Thymus (tissue), 11 donors: Measurements from ENCODE around the gene YIPF3. TPM values are rescaled to one million over a fixed set of nuclear protein-coding genes. Genes with fewer than 3 reads are reported as not detected.

ENCODE experiments used
- DNase-seq, 9 donors: peaks; one replicate each; pipeline ENCODE4 v3.0.0-alpha.2; 2013; ENCODE audit warnings: low spot score in 9 of 9, low read depth in 6 of 9, missing footprints in 1 of 9
- H3K27ac ChIP-seq, 2 donors: one replicate each; pipeline ENCODE4 v1.5.1; 2013; ENCODE audit warnings: control low read depth in 1 of 2, low read depth in 1 of 2, low read length in 1 of 2, mild to moderate bottlenecking in 1 of 2, moderate library complexity in 1 of 2
- H3K27me3 ChIP-seq, 2 donors: one replicate each; pipeline ENCODE4 v1.5.1; 2013; ENCODE audit warnings: low read length in 1 of 2; ENCODE audit not compliant: control insufficient read depth in 2 of 2, insufficient read depth in 1 of 2
- H3K36me3 ChIP-seq, 2 donors: one replicate each; pipeline ENCODE4 v1.5.1; 2013; ENCODE audit warnings: low read length in 1 of 2, mild to moderate bottlenecking in 1 of 2, moderate library complexity in 1 of 2; ENCODE audit not compliant: control insufficient read depth in 2 of 2, insufficient read depth in 2 of 2
- H3K4me1 ChIP-seq, 2 donors: one replicate each; pipeline ENCODE4 v1.5.1; 2013; ENCODE audit warnings: low read length in 2 of 2; ENCODE audit not compliant: control insufficient read depth in 2 of 2, insufficient read depth in 2 of 2
- H3K4me3 ChIP-seq, 2 donors: one replicate each; pipeline ENCODE4 v1.5.1; 2013; ENCODE audit warnings: low read length in 2 of 2, control low read depth in 1 of 2, mild to moderate bottlenecking in 1 of 2
- H3K9me3 ChIP-seq, 2 donors: one replicate each; pipeline ENCODE4 v1.5.1; 2013; ENCODE audit warnings: low read length in 1 of 2, mild to moderate bottlenecking in 1 of 2; ENCODE audit not compliant: control insufficient read depth in 2 of 2, insufficient read depth in 1 of 2
- WGBS: extraction: QIAGEN DNeasy Blood & Tissue Kit; methylation state at CpG from one replicate; pipeline ENCODE4 v1.1.7; 2013; 5-methylcytosine and 5-hydroxymethylcytosine counted together
- polyA plus RNA-seq: library from polyadenylated mRNA; stranded (reverse); fragments of 200-250 nt; gene quantifications from one replicate; pipeline ENCODE4 v1.2.3, GENCODE V29; 2013
- total RNA-seq: library from RNA; stranded (reverse); fragments of 120-200 nt; gene quantifications from one replicate; pipeline ENCODE4 v1.2.4, GENCODE V29; 2013
- donor health status: healthy.

YIPF3 gene
- total and polyA plus RNA-seq, 2 donors = 47.1 to 62.0 TPM

DNA sequence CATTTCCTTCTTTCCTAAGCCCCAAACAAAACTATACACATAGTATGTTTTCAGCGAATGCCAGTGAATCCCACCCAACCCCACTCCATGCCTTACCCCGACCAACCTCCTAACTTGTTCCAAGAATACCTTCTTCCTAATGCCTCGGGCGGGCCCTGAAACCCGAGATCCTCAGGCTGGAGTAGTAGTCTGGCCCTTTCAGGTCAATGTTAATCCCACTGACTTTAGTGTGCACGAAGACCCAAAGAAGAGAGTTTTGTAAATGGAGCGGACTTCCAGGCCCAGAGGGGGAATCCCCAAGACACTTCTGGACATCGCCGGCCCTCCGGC lies 394 bp downstream of the YIPF3 start:
- WGBS = 2% methylated on average over 10 of the region's 10 CpGs
- H3K9me3 ChIP-seq = peaks cover 0 to 3% of the 10 kb centered on the region in 2 donors
- peaks cover 15 to 16% of the 10 kb centered on the region in 2 donors for H3K4me1 ChIP-seq
- H3K27ac ChIP-seq = peak overlapping the region; percentile 70 to 86
- H3K36me3 ChIP-seq = peaks cover 50 to 66% of the 10 kb centered on the region in 2 donors
- H3K27me3 ChIP-seq = no peaks in the 10 kb centered on the region
- no peak for DNase-seq
- peak overlapping the region; percentile 94 for H3K4me3 ChIP-seq

DNA sequence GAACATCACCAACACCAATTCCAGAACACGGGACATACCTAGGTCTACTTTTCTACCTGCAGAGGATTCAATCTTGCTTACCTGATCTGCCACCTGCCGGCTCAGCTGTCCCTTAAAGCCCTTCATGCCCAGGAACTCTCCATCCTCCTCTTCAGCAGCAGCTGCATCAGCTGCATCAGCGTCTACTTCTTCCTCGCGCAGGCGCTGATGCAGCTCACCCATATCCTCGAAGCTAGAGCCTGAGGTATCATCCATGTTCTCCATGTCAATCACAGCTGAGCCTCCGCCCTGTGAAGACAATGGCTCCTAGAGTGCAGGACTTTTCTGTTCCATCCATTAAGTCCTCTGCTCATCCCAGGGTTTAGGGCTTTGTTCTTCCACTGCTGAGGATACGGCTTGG lies 918 bp downstream of the YIPF3 start:
- peaks cover 15 to 16% of the 10 kb centered on the region in 2 donors for H3K4me1 ChIP-seq
- H3K36me3 ChIP-seq = peaks cover 46 to 66% of the 10 kb centered on the region in 2 donors
- WGBS = 93% methylated on average over 9 of the region's 9 CpGs
- H3K9me3 ChIP-seq = peaks cover 0 to 3% of the 10 kb centered on the region in 2 donors
- peak overlapping the region; percentile 94 for H3K4me3 ChIP-seq
- H3K27me3 ChIP-seq = peaks cover 0 to 2% of the 10 kb centered on the region in 2 donors
- no peak overlapping the region for H3K27ac ChIP-seq
- DNase-seq = no peak

GRCh38 chr6:43511824-43512415 lies 4.8 kb downstream of the YIPF3 start:
- Histone ChIP-seq H3K27ac (no peak overlapping the region), H3K36me3 (peaks cover 35 to 51% of the 10 kb centered on the region in 2 donors), H3K4me1 (peaks cover 17 to 24% of the 10 kb centered on the region in 2 donors), H3K4me3 (no peak overlapping the region), H3K9me3 (peaks cover 0 to 3% of the 10 kb centered on the region in 2 donors), H3K27me3 (peaks cover 24 to 41% of the 10 kb centered on the region in 2 donors)
- no peak for DNase-seq
- WGBS = 97% methylated on average over 11 of the region's 11 CpGs

DNA sequence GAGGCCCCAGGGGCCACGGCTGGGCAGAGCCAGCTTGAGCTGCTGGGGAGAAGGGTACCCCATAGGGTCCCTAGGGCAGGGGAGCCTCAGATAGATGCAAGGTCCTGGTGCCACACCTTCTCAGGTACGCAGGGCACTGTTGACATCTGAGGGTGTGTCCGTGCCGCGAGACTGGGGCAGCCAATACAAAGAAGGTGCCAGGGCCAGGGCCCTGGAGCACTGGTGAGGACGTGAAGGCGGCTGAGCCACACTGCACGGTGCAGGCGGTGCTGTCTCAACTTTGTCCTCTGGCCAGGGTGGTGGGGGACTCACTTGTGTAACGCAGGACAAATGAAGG lies 5.9 kb downstream of the YIPF3 start:
- peaks cover 11 to 23% of the 10 kb centered on the region in 2 donors for H3K4me1 ChIP-seq
- no peak for DNase-seq
- WGBS = 95% methylated on average over 10 of the region's 10 CpGs
- peaks cover 35 to 52% of the 10 kb centered on the region in 2 donors for H3K36me3 ChIP-seq
- H3K27ac ChIP-seq = no peak overlapping the region
- H3K9me3 ChIP-seq = no peaks in the 10 kb centered on the region
- no peak overlapping the region for H3K4me3 ChIP-seq
- H3K27me3 ChIP-seq = peaks cover 24 to 43% of the 10 kb centered on the region in 2 donors

DNA sequence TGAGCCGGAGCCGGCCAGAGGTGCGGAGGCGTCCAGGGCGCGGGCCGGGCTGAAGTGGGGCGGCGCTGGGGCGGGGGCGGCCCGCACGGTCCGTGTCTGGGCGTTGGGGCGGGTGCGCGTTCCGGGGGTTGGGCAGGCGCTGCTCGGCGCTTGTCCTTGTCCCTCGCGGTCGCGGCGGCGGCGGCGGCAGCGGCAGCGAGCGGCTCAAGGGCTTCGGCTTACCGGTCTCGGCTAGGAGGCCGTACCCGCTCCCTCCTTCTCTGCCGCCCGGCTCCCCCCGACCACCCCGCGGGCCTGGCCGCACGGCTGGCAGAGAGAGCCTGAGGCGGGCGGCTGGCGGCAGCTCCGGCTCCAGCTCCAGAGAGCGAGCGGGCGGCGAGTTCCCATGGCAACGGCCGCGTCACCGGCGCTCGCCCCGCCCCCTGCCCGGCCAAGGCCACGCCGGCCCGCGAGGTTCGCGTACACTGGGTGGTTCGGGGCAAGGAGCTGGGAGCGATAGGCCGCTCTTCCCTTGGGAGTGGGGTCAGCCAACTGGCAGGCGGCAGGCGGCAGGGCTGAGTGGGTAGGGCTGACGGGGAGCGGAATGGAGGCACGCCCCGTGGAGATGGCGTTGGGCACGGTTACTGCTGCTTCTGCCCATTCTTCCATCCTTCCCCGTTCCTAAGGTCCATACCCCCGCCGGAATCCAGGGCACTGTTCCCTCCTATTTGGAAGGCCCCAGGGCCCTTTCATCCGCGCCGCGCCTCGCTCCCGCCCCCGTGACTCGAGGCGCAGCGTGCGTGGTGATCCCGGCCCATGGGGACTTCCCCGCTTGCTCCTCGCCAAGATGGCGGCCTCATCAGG lies 6.5 kb downstream of the YIPF3 start, which contains the start of gene LRRC73:
TSS of gene LRRC73 (minus strand) at position 363 of the 843 bp plus-strand sequence. CDS start 561 bp downstream, outside the sequence.
- DNase-seq = peak in 5 of 9 donors; percentile 22 to 64 (median 49)
- WGBS = 17% methylated on average over 95 of the region's 96 CpGs
- H3K36me3 ChIP-seq = peaks cover 38 to 52% of the 10 kb centered on the region in 2 donors
- H3K4me1 ChIP-seq = peaks cover 5 to 17% of the 10 kb centered on the region in 2 donors
- no peak within 1 kb of the TSS for H3K27ac ChIP-seq
- H3K4me3 ChIP-seq = peak within 1 kb of the TSS in 1 of 2 donors; percentile 57
- H3K27me3 ChIP-seq = peaks cover 24 to 43% of the 10 kb centered on the region in 2 donors
- H3K9me3 ChIP-seq = no peaks in the 10 kb centered on the region

- 11% methylated on average over 69 of the region's 69 CpGs for WGBS
- H3K4me3 ChIP-seq = peak overlapping the region in 1 of 2 donors; percentile 57
- H3K9me3 ChIP-seq = no peaks in the 10 kb centered on the region
- peaks cover 3 to 15% of the 10 kb centered on the region in 2 donors for H3K4me1 ChIP-seq
- peaks cover 44 to 53% of the 10 kb centered on the region in 2 donors for H3K36me3 ChIP-seq
- peaks cover 24 to 43% of the 10 kb centered on the region in 2 donors for H3K27me3 ChIP-seq
- DNase-seq = no peak
- H3K27ac ChIP-seq = no peak overlapping the region
These were observed 7.4 kb downstream of the YIPF3 start for GRCh38 chr6:43509142-43509983.

DNA sequence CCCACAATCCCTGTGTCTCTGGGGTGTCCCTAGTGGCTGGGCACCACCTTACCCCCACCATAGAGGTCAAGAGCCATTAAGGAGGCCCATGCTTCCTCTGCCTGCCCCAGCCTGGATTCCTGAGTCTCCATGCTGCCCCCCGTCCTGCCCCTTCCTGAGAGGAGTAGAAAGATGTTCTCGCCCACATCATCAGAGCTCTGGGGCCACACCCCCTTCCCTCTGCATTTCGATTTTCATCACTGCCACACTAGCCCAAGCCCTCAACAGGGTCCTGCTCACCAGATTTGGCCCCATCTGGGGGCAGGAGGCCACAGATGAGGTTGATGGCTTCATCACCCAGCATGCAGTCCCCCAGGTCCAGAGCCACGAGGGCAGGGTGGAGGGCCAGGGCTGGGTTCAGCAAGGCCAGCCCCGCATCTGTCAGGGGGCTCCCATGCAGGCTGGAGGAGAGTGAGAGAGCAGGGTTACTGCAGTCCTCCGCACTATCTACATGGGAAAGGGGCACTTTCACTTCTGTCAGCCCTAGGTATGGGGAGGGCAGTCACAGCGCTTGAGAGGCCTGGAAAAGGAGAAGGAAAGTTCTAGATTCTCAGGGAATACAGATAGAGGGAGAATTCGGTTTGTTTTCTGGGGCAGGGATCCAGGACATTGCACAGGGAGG lies 8.1 kb downstream of the YIPF3 start:
- no peak for DNase-seq
- Histone ChIP-seq H3K36me3 (peaks cover 43 to 52% of the 10 kb centered on the region in 2 donors), H3K4me3 (no peak overlapping the region), H3K9me3 (no peaks in the 10 kb centered on the region), H3K27me3 (peaks cover 24 to 43% of the 10 kb centered on the region in 2 donors), H3K27ac (no peak overlapping the region), H3K4me1 (peaks cover 3 to 15% of the 10 kb centered on the region in 2 donors)
- WGBS = 86% methylated on average over 8 of the region's 8 CpGs

DNA sequence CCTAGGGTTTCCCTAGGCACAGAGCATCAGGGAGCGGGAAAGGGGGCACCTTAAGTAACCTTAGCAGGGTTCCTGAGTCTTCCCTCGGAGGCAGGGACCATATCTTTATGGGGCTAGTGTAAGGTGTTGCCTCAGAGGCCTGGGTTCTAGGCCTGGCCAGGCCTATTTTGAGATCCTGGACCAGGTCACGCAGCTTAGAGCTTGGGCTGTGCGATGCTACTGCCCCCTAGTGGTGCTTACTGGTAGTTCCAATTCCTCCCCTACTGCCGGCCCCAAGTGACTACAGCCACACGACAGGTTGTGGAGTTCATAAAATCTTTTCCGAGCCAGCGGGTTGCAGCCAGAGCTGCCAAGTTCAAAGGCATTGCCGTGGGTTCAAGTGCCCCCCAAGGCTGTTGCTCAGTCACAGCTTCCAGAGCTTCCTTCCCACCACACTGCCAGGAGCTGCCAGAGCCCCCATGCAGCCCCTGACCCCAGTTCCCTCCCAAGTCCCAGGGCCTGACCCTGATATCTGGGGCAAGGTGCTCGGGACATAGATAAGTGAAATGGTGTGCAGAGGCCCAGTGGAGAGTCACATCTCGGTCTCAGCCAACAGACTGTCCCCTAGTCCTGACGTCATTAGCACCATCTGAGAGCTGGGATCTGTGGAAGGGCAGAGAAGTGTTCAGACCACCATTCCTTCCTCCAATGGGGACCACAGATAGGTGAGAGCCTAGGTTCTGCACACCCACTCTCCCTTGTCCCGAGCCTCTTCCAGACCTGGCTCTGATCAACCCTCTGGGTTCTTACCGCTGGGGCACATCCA lies 9.9 kb downstream of the YIPF3 start:
- peaks cover 3 to 15% of the 10 kb centered on the region in 2 donors for H3K4me1 ChIP-seq
- 40% methylated on average over 14 of the region's 14 CpGs for WGBS
- H3K9me3 ChIP-seq = no peaks in the 10 kb centered on the region
- H3K36me3 ChIP-seq = peaks cover 43 to 51% of the 10 kb centered on the region in 2 donors
- H3K27me3 ChIP-seq = peaks cover 24 to 43% of the 10 kb centered on the region in 2 donors
- H3K4me3 ChIP-seq = no peak overlapping the region
- H3K27ac ChIP-seq = no peak overlapping the region
- peak; percentile 53 to 88 (median 73) for DNase-seq
